ENCODE data around the gene NRIP1. TPM values are rescaled to one million over a fixed set of nuclear protein-coding genes. Genes with fewer than 3 reads are reported as not detected.
"Not testable (repeated sequence)": the region's sequence is repeated elsewhere in the genome, so short reads cannot be mapped to it uniquely, and the experiment has no call there.

The NRIP1 gene
- total RNA-seq, 1 experiment from 2014 or later = 24.1 TPM

DNA sequence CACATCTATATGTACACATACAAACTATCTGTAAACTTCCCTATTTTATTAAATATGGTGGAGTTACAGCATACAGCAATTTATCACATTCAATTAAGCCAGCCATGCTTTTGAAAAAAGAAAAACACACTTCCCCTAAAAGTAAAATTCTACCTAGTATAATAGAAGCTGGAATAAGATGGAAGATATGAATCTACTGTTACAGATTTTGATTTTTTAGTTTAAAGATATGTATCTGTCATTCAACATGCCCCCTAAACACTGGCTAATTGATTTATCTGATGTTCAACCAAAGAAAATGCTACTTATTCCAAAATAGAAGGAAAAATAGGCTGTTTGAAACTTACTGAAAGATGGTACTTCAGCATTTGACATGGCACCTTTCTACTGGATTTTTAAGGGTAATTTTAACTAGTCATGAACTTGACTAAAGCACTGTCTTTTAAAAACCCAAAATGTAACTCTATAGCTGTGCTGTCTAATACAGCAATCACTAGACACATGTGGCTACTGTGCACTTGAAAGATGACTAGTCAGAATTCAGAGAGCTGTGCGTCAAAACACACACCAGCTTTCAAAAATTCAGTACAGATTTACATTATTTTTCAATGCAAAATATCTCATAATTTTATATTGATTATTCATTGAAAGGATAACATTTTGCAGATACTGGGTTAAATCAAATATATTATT is 25.0 kb downstream of the NRIP1 start:
- DNase-seq (ENCODE audit: low spot score) = no peak

- no peak for DNase-seq (ENCODE audit: low spot score)
Measured at GRCh38 chr21:15037900-15038293, 26.9 kb downstream of the NRIP1 start.

DNA sequence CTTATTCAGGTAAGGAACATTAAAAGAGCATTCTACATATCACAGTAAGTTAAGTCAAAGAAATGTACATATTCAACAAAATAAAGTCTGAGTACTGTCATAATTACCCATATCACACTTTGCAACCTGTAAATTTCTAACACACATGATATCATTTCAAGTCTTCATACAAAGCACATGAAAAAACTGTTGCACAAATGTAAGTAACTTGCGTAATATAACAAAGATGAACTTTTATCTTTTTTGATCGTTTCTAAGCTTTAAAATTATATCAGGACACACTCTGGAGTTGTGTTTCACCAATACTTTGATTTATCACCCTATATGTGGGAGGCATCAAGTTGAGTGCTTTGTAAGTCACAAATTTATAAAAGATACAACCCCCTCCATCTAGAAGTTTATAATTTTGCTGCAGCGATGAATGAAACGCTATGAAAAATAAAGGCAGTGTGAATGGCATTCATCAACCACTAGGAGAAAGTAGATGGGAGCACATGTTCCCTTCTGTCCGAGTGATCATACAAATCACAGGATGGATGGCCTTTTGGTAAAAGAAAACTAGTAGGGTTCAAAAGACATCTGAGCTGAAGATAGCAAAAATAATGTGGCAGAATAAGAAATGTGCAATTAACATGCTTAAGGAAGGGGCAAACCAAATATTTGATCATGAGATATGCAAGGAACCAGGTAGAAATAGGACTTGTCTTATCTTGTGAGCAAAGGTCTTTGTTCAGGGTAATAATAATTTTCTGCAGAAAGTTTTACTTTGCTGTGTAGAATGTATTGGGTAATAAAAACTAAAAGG is 27.5 kb downstream of the NRIP1 start:
- no peak for DNase-seq (ENCODE audit: low spot score)

- no peak for DNase-seq (ENCODE audit: low spot score)
Measured at GRCh38 chr21:15036189-15036588, 28.6 kb downstream of the NRIP1 start.

GRCh38 chr21:15034126-15034853 is 30.5 kb downstream of the NRIP1 start:
- no peak for DNase-seq (ENCODE audit: low spot score)

DNA sequence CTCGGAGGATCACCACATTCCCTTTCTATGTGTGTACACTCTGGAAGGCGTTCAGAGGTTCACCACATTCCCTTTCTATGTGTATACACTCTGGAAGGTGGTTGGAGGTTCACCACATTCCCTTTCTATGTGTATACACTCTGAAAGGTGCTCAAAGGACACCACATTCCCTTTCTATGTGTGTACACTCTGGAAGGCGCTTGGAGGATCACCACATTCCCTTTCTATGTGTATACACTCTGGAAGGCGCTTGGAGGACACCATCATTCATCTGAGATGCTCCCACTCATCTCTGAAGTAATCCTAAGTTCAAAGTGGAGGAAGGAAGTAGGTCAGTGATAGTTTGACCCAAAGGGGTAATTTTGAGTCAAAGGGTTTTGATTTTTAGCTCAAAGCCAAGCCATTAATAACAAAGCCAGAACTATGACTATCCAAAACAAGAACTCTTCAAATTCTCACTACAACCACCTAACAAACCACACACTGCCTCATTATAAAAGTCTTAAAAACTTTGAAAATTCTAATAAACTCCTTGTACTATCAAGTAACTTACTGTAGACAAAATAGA is 32.9 kb downstream of the NRIP1 start:
- DNase-seq (ENCODE audit: low spot score) = no peak

GRCh38 chr21:15031362-15031761 is 33.4 kb downstream of the NRIP1 start:
- not testable (repeated sequence) for DNase-seq (ENCODE audit: low spot score)

GRCh38 chr21:15030861-15031260 is 33.9 kb downstream of the NRIP1 start:
- not testable (repeated sequence) for DNase-seq (ENCODE audit: low spot score)

DNA sequence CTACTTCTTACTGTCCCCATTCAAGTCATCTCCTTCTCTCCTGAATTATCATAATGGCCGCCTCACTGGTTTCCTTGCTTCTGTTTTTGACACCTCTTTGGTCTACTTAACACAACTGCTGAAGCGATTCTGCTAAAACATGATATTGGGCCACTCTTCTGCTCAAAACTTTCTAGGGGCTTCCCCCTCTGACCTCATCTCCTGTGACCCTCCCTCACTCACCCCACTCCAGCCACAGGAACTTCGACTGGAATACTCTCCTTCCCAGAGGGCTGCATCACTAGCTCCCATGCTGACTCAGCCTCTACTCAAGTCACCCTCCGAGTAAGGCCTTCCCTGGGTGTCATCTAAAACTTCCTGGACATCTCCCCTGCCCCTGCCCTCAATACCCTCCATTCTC is 35.7 kb downstream of the NRIP1 start:
- no peak for DNase-seq (ENCODE audit: low spot score)

DNA sequence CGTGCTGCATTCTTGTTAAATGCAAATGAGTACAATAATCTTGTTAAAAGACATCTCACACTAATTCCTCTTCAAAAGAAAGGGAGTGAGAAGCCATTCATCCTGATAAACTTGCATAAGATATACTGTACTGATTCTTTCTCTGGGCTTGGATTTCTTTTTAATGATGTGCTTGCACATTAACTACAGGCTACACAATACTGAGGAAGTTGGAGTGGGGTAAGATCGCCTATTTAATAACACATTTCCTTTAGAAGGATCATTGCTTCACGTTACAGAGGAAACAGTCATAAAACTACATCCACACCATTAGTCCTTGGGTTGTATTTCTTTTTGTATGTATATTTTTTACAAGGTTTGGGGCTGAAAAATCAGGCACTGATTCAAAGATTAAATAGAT is 36.6 kb downstream of the NRIP1 start:
- DNase-seq (ENCODE audit: low spot score) = no peak

- DNase-seq (ENCODE audit: low spot score) = no peak
Measured at GRCh38 chr21:15027056-15027455, 37.7 kb downstream of the NRIP1 start.

- DNase-seq (ENCODE audit: low spot score) = no peak
Measured at GRCh38 chr21:15026370-15026769, 38.4 kb downstream of the NRIP1 start.

GRCh38 chr21:15023776-15024175 is 41.0 kb downstream of the NRIP1 start:
- no peak for DNase-seq (ENCODE audit: low spot score)

DNA sequence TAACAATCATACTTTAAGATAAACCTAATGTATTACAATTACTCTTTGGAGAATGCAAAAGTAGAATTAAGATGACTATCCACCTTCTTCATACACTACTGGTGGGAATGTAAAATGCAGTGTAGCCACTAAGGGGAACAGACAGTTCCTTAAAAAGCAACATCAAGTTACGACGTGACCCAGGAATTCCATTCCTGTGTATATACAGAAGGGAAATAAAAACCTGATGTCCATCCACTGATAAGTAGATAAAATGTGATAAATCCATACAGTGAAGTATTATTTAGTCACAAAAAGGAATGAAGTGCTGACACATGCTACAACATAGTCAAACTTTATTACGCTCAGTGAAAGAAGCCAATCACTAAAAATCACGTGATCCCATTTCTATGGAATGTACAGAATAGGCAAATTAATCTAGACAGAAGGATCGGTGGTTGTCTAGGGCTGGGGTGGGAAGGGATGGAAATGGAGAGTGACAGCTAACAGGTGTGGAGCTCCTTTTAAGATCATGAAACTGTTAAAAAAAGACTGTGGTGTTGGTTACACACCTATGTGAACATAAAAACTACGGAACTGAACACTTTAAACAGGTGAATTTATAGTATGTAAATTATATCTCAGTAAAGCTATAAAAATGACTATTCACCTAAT is 42.1 kb downstream of the NRIP1 start:
- no peak for DNase-seq (ENCODE audit: low spot score)

DNA sequence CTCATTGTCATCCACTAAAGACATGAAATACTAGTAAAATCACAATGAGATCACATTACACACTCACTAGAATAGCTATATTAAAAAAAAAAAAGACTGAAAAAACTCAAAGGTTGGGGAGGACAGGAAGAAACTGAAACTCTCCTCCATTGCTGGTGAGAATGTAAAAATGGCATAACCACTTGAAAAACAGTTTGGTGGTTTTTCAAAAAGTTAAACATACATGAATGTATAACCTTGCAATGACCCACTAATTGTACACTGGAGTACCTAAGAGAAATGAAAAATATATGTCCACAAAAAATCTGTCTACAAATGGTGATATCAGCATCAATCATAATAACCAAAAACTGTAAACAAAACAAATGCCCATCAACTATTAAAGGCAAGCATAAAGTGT is 44.0 kb downstream of the NRIP1 start:
- DNase-seq (ENCODE audit: low spot score) = no peak

GRCh38 chr21:15018382-15018781 is 46.4 kb downstream of the NRIP1 start:
- no peak for DNase-seq (ENCODE audit: low spot score)

- no peak for DNase-seq (ENCODE audit: low spot score)
Measured at GRCh38 chr21:15015622-15016471, 49.0 kb downstream of the NRIP1 start.

- no peak for DNase-seq (ENCODE audit: low spot score)
Measured at GRCh38 chr21:15014221-15014620, 50.6 kb downstream of the NRIP1 start.

- no peak for DNase-seq (ENCODE audit: low spot score)
Measured at GRCh38 chr21:15011967-15012366, 52.8 kb downstream of the NRIP1 start.

DNA sequence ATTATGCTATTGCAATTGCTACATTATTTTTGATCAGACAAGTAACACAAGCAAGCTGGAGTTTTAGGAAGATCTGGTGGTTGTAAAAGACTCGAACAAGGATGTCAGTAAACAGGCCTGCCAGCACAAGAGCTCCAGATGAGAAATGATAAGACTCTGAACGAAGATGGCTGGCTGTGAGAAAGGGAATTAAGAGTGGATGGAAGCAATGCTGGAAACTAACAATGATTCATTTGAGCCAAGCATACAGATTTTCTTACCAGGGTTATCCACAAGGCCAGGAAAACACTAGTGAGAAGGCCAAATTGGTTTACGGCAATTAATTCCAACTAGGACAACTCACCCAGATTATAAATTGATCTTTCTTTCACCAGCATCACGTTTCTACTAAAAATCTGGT is 54.2 kb downstream of the NRIP1 start:
- DNase-seq (ENCODE audit: low spot score) = no peak
